ENCODE data around the gene GPANK1.

Gene GPANK1

GRCh38 chr6:31687321-31687720 lies 22.5 kb upstream of the GPANK1 start:
- in situ Hi-C loops (cut with MboI; ENCODE audit: low sequenced_read_pairs, unreplicated experiment), result loop anchor here (10.0 kb wide), 1 partner anchor 267 kb away; the partner anchor contains the start of genes NELFE and SKIC2
- TF ChIP-seq CTCF (IDR thresholded peaks at IDR 0.05; ENCODE audit: borderline replicate concordance, control extremely low read depth, extremely low read depth, insufficient read depth, missing control alignments), result no peak
- DNase-seq (ENCODE audit: low spot score), result no peak

DNA sequence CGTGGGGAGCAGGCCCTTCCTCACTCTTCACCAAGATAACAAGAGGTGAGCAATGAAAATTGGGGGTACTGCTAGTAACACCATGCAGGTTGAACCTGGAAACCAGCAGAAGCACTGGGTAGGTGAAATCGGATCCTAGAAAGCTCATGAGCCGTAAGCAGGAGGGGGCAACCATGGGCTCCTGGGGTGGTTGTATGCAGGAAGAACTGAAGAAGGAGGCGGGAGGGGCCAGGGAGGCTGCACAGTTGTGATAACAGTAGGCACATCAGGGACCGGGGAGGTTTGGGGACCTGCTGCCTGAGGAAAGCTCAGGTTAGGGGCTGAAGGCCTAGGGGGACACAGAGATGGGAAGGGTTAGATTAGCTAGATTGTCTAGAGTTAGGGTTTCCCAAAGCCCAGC lies 21.7 kb upstream of the GPANK1 start:
- DNase-seq (ENCODE audit: low spot score), result no peak
- no peak for TF ChIP-seq CTCF (IDR thresholded peaks at IDR 0.05; ENCODE audit: borderline replicate concordance, control extremely low read depth, extremely low read depth, insufficient read depth, missing control alignments)
- in situ Hi-C loops (cut with MboI; ENCODE audit: low sequenced_read_pairs, unreplicated experiment), result loop anchor here (10.0 kb wide), 1 partner anchor 268 kb away; the partner anchor contains the start of genes NELFE and SKIC2

DNA sequence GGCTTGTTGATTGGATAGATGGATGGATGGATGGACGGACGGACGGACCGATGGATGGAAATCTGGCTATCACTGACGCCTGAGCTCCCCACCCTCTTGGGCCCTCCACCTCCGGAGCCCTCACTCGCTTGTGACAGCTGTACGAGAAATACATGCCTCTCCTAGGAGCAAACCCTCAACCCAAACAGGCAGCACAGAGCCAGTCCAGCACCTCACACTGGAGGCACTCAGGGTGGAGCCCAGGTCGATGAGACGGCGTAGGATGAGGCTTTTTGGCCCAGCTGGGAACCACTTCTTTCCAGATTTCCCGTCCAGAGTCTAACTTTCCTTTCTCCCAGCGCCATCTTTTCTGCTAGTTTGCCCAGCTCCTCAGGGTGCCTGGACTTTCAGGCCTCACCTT lies 18.8 kb upstream of the GPANK1 start:
- DNase-seq (ENCODE audit: low spot score), result no peak
- no peak for TF ChIP-seq CTCF (IDR thresholded peaks at IDR 0.05; ENCODE audit: borderline replicate concordance, control extremely low read depth, extremely low read depth, insufficient read depth, missing control alignments)
- in situ Hi-C loops (cut with MboI; ENCODE audit: low sequenced_read_pairs, unreplicated experiment), result loop anchor here (10.0 kb wide), 1 partner anchor 271 kb away; the partner anchor contains the start of genes NELFE and SKIC2

DNA sequence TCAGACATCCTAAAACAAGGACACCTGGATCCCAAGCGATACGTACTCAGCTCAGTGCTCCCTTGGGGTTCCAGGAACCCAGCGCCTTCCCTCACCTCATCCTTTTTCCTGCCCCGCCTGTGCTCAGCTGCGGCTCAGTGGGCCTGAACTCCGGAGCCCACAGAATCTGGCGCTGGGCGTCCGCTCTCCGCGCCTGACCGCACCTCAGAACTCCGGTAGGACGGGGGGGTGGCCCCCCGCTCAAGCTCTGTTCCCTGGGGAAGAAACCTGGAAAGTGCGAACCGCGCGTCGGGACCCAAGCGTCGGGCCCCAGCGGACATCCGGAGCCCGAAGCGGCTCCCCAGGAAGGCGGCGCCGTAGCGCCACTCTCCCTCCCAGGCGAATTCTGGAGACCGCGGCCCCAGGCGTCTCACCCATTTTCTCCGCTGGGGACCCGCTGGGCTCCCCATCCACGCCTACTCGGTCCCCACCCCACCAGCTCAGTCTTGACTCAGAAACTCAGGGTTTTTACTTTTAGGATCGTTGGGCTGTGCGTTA lies 16.4 kb upstream of the GPANK1 start:
- in situ Hi-C loops (cut with MboI; ENCODE audit: low sequenced_read_pairs, unreplicated experiment), result loop anchor here (10.0 kb wide), 1 partner anchor 274 kb away; the partner anchor contains the start of genes NELFE and SKIC2
- peak; percentile 81 for DNase-seq (ENCODE audit: low spot score)
- peak; percentile 20 for TF ChIP-seq CTCF (IDR thresholded peaks at IDR 0.05; ENCODE audit: borderline replicate concordance, control extremely low read depth, extremely low read depth, insufficient read depth, missing control alignments)

GRCh38 chr6:31680226-31681134 lies 15.7 kb upstream of the GPANK1 start, which contains the start of gene LY6G5C:
TSS of gene LY6G5C (minus strand) at chr6:31681067. CDS start at chr6:31680373, 694 bp downstream.
- in situ Hi-C loops (cut with MboI; ENCODE audit: low sequenced_read_pairs, unreplicated experiment), result loop anchor here (10.0 kb wide), 1 partner anchor 274 kb away; the partner anchor contains the start of genes NELFE and SKIC2
- TF ChIP-seq CTCF (IDR thresholded peaks at IDR 0.05; ENCODE audit: borderline replicate concordance, control extremely low read depth, extremely low read depth, insufficient read depth, missing control alignments), result peak; percentile 79
- DNase-seq (ENCODE audit: low spot score), result peak; percentile 86

GRCh38 chr6:31677955-31678354 lies 13.2 kb upstream of the GPANK1 start:
- no peak for TF ChIP-seq CTCF (IDR thresholded peaks at IDR 0.05; ENCODE audit: borderline replicate concordance, control extremely low read depth, extremely low read depth, insufficient read depth, missing control alignments)
- no peak for DNase-seq (ENCODE audit: low spot score)
- in situ Hi-C loops (cut with MboI; ENCODE audit: low sequenced_read_pairs, unreplicated experiment), result no loop called here
